Measurements from ENCODE around the gene GTF2H1.
"Not testable (repeated sequence)": the region's sequence is repeated elsewhere in the genome, so short reads cannot be mapped to it uniquely, and the experiment has no call there.

GTF2H1 gene

GRCh38 chr11:18392434-18393321, 70.3 kb downstream of the GTF2H1 start:
- TF ChIP-seq, protein P1, sequence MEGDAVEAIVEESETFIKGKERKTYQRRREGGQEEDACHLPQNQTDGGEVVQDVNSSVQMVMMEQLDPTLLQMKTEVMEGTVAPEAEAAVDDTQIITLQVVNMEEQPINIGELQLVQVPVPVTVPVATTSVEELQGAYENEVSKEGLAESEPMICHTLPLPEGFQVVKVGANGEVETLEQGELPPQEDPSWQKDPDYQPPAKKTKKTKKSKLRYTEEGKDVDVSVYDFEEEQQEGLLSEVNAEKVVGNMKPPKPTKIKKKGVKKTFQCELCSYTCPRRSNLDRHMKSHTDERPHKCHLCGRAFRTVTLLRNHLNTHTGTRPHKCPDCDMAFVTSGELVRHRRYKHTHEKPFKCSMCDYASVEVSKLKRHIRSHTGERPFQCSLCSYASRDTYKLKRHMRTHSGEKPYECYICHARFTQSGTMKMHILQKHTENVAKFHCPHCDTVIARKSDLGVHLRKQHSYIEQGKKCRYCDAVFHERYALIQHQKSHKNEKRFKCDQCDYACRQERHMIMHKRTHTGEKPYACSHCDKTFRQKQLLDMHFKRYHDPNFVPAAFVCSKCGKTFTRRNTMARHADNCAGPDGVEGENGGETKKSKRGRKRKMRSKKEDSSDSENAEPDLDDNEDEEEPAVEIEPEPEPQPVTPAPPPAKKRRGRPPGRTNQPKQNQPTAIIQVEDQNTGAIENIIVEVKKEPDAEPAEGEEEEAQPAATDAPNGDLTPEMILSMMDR (IDR thresholded peaks at IDR 0.05; ENCODE audit: low read depth, low read length), result no peak
- DNase-seq (ENCODE audit: extremely low read depth, low read depth), result no peak

- DNase-seq (ENCODE audit: extremely low read depth, low read depth), result no peak
- TF ChIP-seq, protein P1 (IDR thresholded peaks at IDR 0.05; ENCODE audit: low read depth, low read length), result no peak
Measured at GRCh38 chr11:18393581-18394274, 71.4 kb downstream of the GTF2H1 start.

DNA sequence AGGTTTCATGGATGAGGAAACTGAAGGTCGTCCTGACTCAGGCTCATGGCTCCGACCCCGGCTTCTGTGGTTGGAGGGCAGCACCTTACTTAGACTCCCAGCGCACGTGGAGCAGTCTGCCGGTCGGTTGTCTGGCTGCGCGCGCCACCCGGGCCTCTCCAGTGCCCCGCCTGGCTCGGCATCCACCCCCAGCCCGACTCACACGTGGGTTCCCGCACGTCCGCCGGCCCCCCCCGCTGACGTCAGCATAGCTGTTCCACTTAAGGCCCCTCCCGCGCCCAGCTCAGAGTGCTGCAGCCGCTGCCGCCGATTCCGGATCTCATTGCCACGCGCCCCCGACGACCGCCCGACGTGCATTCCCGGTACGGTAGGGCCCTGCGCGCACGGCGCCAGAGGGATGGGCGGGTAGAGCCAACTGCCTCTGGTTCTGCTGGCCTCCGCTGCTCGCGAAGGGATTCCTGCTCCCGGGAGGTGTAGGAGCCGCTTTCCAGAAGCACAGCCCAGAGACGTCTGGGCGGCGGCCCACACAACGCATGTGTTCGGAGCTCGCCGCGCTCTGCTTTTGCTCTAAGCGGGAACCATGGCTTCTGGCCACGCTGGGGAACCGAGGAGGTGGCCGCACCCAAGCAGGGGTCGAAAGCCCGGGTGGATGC, 72.0 kb downstream of the GTF2H1 start, which contains the start of gene LDHA:
Gene LDHA, plus strand, starts transcription at position 289 of the 653 bp plus-strand sequence. CDS start 2,280 bp downstream, outside the sequence.
- peak; percentile 96 for DNase-seq (ENCODE audit: extremely low read depth, low read depth)
- TF ChIP-seq, protein P1 (IDR thresholded peaks at IDR 0.05; ENCODE audit: low read depth, low read length), result no peak

GRCh38 chr11:18394928-18395734, 72.8 kb downstream of the GTF2H1 start:
- TF ChIP-seq, protein P1 (IDR thresholded peaks at IDR 0.05; ENCODE audit: low read depth, low read length), result no peak
- no peak for DNase-seq (ENCODE audit: extremely low read depth, low read depth)

- TF ChIP-seq, protein P1 (IDR thresholded peaks at IDR 0.05; ENCODE audit: low read depth, low read length), result no peak
- DNase-seq (ENCODE audit: extremely low read depth, low read depth), result peak; percentile 100
Measured at GRCh38 chr11:18395735-18396504, 73.6 kb downstream of the GTF2H1 start.

DNA sequence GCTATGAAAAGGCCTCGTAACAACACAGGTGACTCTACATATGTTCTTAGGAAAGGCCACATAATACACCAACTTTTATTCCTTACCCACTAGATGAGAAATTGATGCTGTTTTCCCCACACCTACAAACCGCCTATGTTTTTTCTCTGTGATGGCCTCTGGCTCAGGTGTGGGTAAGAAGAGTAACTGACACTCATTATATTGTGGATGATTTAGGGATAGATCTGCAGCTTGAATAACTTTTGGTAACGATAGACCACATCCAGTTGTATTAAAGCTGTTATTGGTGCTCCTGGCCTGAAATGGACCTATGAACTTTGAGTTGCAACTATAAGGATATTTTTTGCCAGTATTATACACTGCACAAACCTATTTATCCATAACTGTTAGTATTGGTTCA, 75.6 kb downstream of the GTF2H1 start:
- no peak for DNase-seq (ENCODE audit: extremely low read depth, low read depth)
- TF ChIP-seq, protein P1 (IDR thresholded peaks at IDR 0.05; ENCODE audit: low read depth, low read length), result no peak

DNA sequence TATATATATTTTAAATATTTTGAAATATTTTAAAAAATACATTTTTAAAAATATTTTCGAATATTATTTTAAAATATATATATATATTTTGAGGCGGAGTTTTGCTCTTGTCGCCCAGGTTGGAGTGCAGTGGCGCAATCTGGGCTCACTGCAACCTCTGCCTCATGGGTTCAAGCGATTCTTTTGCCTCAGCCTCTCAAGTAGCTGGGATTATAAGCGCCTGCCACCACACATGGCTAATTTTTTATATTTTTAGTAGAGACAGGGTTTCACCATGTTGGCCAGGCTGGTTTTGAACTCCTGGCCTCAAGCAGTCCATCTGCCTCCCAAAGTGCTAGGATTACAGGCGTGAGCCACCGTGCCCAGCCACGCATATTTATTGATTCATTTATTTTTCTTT, 78.7 kb downstream of the GTF2H1 start:
- DNase-seq (ENCODE audit: extremely low read depth, low read depth), result not testable (repeated sequence)

All from AG09319 (cell line).